K562 (cell line): ENCODE results near the gene ADRA2B. TPM values are rescaled to one million over a fixed set of nuclear protein-coding genes. Genes with fewer than 3 reads are reported as not detected.
A peak's percentile ranks its signal among the peaks of the same experiment; 100 is the strongest.
"Not testable (repeated sequence)": the region's sequence is repeated elsewhere in the genome, so short reads cannot be mapped to it uniquely, and the experiment has no call there.

Experiments
- ATAC-seq: fragments of 200-7000 bp; cut with Tn5 transposase; 3 replicates; pipeline ENCODE4 v1.9.1; 2020; ENCODE audit warnings: moderate library complexity
- BruUV-seq: library from RNA; stranded (reverse); fragments of 400-500 nt; replicated peaks from 2 replicates; lab custom pipeline; 2021; lab: Mats Ljungman, UMichigan
- CTCF ChIA-PET: fragments of 300-600 bp; formaldehyde crosslinking; extraction: SDS; loops from one replicate; lab custom pipeline; 2021; ENCODE audit warnings: low intra/inter-chr PET ratio; lab: Yijun Ruan, JAX
- POLR2A ChIA-PET: fragments of 300-600, 350-650 bp; sonication (Branson Sonifier 250); formaldehyde crosslinking; extraction: SDS; loops from one replicate; lab custom pipeline; 2021; ENCODE audit warnings: antibody characterized with exemption, inconsistent platforms; lab: Yijun Ruan, JAX
- DNase-seq, 4 experiments: peaks; one replicate each; pipeline versions ENCODE4 v3.0.0 to v3.0.0-alpha.2; 2011 to 2018; ENCODE audit warnings: low spot score in 3 of 4, mixed read lengths in 3 of 4; ENCODE audit errors: extremely low read depth in 1 of 4
- FAIRE-seq: peaks from 2 replicates; lab custom pipeline; 2011; peaks lifted over from hg19 to GRCh38; lab: Jason Lieb, UNC
- H2AFZ ChIP-seq: 2 replicates; pipeline ENCODE4 v1.6.0; 2011; ENCODE audit warnings: low read depth, low read length, control low read depth, inconsistent platforms
- H3K27ac ChIP-seq: fragments of 200-600 bp; 3 replicates; pipeline ENCODE4 v1.8.0; 2011; ENCODE audit warnings: low read depth, mild to moderate bottlenecking, control low read depth, inconsistent platforms, low read length, moderate library complexity, mixed read lengths; ENCODE audit errors: extremely low read depth
- H3K27me3 ChIP-seq, 2 experiments: fragments of 300-600 bp in 1 of 2; 2 replicates in 1 of 2; 3 replicates in 1 of 2; pipeline versions ENCODE4 v1.6.0 to v1.8.0; 2011; ENCODE audit warnings: inconsistent platforms in 2 of 2, low read length in 2 of 2, mild to moderate bottlenecking in 1 of 2, mixed read lengths in 1 of 2, moderate library complexity in 1 of 2; ENCODE audit not compliant: control insufficient read depth in 2 of 2, insufficient read depth in 2 of 2
- H3K36me3 ChIP-seq: fragments of 300-600 bp; 3 replicates; pipeline ENCODE4 v1.8.0; 2011; ENCODE audit warnings: mild to moderate bottlenecking, low read length, inconsistent platforms; ENCODE audit not compliant: control insufficient read depth, insufficient read depth
- H3K4me1 ChIP-seq, 2 experiments: fragments of 200-600 bp in 1 of 2; replicated peaks in 1 of 2; 2 replicates in 1 of 2; 3 replicates in 1 of 2; pipeline versions ENCODE4 v1.5.1 to v1.8.0; 2011; ENCODE audit warnings: inconsistent platforms in 2 of 2, low read length in 2 of 2, mild to moderate bottlenecking in 1 of 2, mixed read lengths in 1 of 2, moderate library complexity in 1 of 2; ENCODE audit not compliant: control insufficient read depth in 2 of 2, insufficient read depth in 2 of 2
- H3K4me2 ChIP-seq: 2 replicates; pipeline ENCODE4 v1.6.1; 2011; ENCODE audit warnings: low read length, control low read depth, inconsistent platforms, mixed read lengths; ENCODE audit not compliant: insufficient read depth
- H3K4me3 ChIP-seq: fragments of 200-600 bp; sonication (generic), shearing (Covaris generic); 2 replicates; pipeline ENCODE4 v1.5.1; 2016; ENCODE audit warnings: control low read depth, inconsistent platforms
- H3K79me2 ChIP-seq: fragments of 200-600 bp; 3 replicates; pipeline ENCODE4 v1.8.0; 2011; ENCODE audit warnings: low read length, inconsistent platforms; ENCODE audit not compliant: control insufficient read depth, insufficient read depth
- H3K9ac ChIP-seq, 2 experiments: 2 replicates each; pipeline versions ENCODE4 v1.6.0 to v1.6.1; 2011; ENCODE audit warnings: low read depth in 2 of 2, low read length in 2 of 2, control low read depth in 1 of 2, inconsistent platforms in 1 of 2, mild to moderate bottlenecking in 1 of 2, mixed read lengths in 1 of 2; ENCODE audit not compliant: insufficient read depth in 1 of 2
- H3K9me1 ChIP-seq: one replicate; pipeline ENCODE4 v1.6.0; 2011; ENCODE audit warnings: inconsistent platforms, mild to moderate bottlenecking, low read length, moderate library complexity; ENCODE audit not compliant: control insufficient read depth, insufficient read depth
- H3K9me3 ChIP-seq: replicated peaks from 2 replicates; pipeline ENCODE4 v1.5.1; 2011; ENCODE audit warnings: low read depth, low read length, inconsistent platforms; ENCODE audit not compliant: control insufficient read depth, insufficient read depth
- H4K20me1 ChIP-seq: replicated peaks from 2 replicates; pipeline ENCODE4 v1.6.1; 2011; ENCODE audit warnings: low read length, inconsistent platforms, mixed read lengths; ENCODE audit not compliant: control insufficient read depth, insufficient read depth
- CTCF ChIP-seq, 3 experiments: IDR thresholded peaks in 2 of 3; conservative IDR thresholded peaks in 1 of 3; 2 replicates each; pipeline ENCODE4 v1.5.1; 2011 to 2012; ENCODE audit warnings: low read length in 3 of 3, mild to moderate bottlenecking in 3 of 3, control low read depth in 2 of 3, improper control_type of control experiment in 1 of 3, inconsistent platforms in 1 of 3, low read depth in 1 of 3, mixed read lengths in 1 of 3, moderate library complexity in 1 of 3; ENCODE audit not compliant: insufficient read depth in 2 of 3
- FOSL1 ChIP-seq: fragments of 200-800 bp; sonication (Bioruptor generic); conservative IDR thresholded peaks from 2 replicates; pipeline ENCODE4 v1.6.1; 2016; ENCODE audit warnings: missing genetic modification characterization, missing compliant biosample characterization
- RAD21 ChIP-seq, 2 experiments: fragments of 250-450 bp in 1 of 2; fragments of 450-650 bp in 1 of 2; sonication (Bioruptor Pico) in 1 of 2; formaldehyde crosslinking in 1 of 2; IDR thresholded peaks in 1 of 2; conservative IDR thresholded peaks in 1 of 2; 2 replicates each; pipeline versions ENCODE4 v1.4.0 to v1.8.0; 2020 to 2022; ENCODE audit warnings: mild to moderate bottlenecking in 2 of 2, moderate library complexity in 1 of 2
- VEZF1 ChIP-seq: fragments of 200-800 bp; sonication (Bioruptor generic); IDR thresholded peaks from 2 replicates; pipeline ENCODE4 v1.6.1; 2017; ENCODE audit warnings: missing genetic modification characterization, missing compliant biosample characterization
- WGBS: fragments of 100-300 bp; shearing (Covaris generic); methylation state at CpG from one replicate; pipeline ENCODE4 v1.1.6; 2016; ENCODE audit warnings: low coverage, mixed read lengths; ENCODE audit not compliant: insufficient coverage; ENCODE audit errors: missing lambda C conversion rate; 5-methylcytosine and 5-hydroxymethylcytosine counted together
- in situ Hi-C: fragments of 300-500 bp; cut with MboI; formaldehyde crosslinking; loops from 4 replicates; pipeline ENCODE4 v1.15.0; 2018; ENCODE audit warnings: inconsistent platforms, mixed read lengths
- intact Hi-C: fragments of 100-400 bp; cut with micrococcal nuclease; formaldehyde crosslinking; loops from 2 replicates; pipeline ENCODE4 v1.14.2; 2022
- polyA plus RNA-seq, 8 experiments: library from polyadenylated mRNA; depleted of rRNA in 4 of 8; stranded (reverse) in 5 of 8; unstranded in 3 of 8; fragments of >200 nt; fragmentation: Nextera tagmentation in 2 of 8; fragmentation: Illumina TruSeq in 1 of 8; extraction: Ambion mirVana in 2 of 8; extraction: Trizol in 1 of 8; gene quantifications; 2 replicates each; pipeline versions ENCODE4 v1.2.1 to v1.2.3, GENCODE V29; 2011 to 2014; ENCODE audit warnings: inconsistent platforms in 1 of 8, missing spikeins in 1 of 8
- total RNA-seq, 7 experiments: library from RNA; depleted of rRNA in 6 of 7; stranded (reverse); fragments of >200 nt in 6 of 7; fragmentation: Illumina TruSeq in 2 of 7; extraction: Trizol in 2 of 7; gene quantifications; 2 replicates each; pipeline versions ENCODE4 v1.2.1 to v1.2.3, GENCODE V29; 2011 to 2021; ENCODE audit warnings: low replicate concordance in 1 of 7

The ADRA2B gene
- total and polyA plus RNA-seq, 9 of the 15 experiments (the other 6 are each of a cell fraction or from before 2014, with no cell fraction given): not detected

GRCh38 chr2:96063116-96063899 lies 53.1 kb downstream of the ADRA2B start:
- WGBS: 6% methylated on average over 6 of the region's 12 CpGs
- H3K4me1 ChIP-seq, H3K27ac ChIP-seq, H3K9me3 ChIP-seq, CTCF ChIA-PET, H3K4me2 ChIP-seq, H4K20me1 ChIP-seq, H3K36me3 ChIP-seq, H3K9me1 ChIP-seq, H2AFZ ChIP-seq, H3K9ac ChIP-seq, H3K27me3 ChIP-seq, BruUV-seq, H3K79me2 ChIP-seq, H3K4me3 ChIP-seq, intact Hi-C loops: not testable (repeated sequence)
- DNase-seq (peak in 1 of 4 experiments; percentile 3), ATAC-seq (peak; percentile 76), FAIRE-seq (peak; percentile 65)
- POLR2A ChIA-PET: interaction anchor here (0.6 kb wide), 2 partner anchors 128 to 1072 kb away, joined by 3 read pairs; no protein-coding TSS in a partner anchor
- TF ChIP-seq VEZF1 (CRISPR knock-in tag) (peak; percentile 35; the same call in 1 of the 2 replicates), RAD21 (CRISPR knock-in tag; conservative IDR thresholded peaks at IDR 0.05 in 1 of 2, IDR thresholded peaks at IDR 0.05 in 1 of 2) (peak in 1 of 2 experiments; percentile 34; a peak in 2 of 4 replicates), FOSL1 (tag) (peak; percentile 50; the same call in 1 of the 2 replicates), CTCF (IDR thresholded peaks at IDR 0.05 in 2 of 3, conservative IDR thresholded peaks at IDR 0.05 in 1 of 3; ENCODE audit: insufficient read depth in 2 of 3, low read depth in 1 of 3, low read length in 3 of 3) (peak in 2 of 3 experiments; percentile 18 to 19; a peak in 1 of 6 replicates)
- in situ Hi-C loops: loop anchor here (5.0 kb wide), 1 partner anchor 1554 kb away; no protein-coding TSS in a partner anchor

Other genes with a start within 250 kb of the ADRA2B start
Only the 7 nearest of the 10 such genes appear.
- gene ANKRD36C, start 124.7 kb downstream of the ADRA2B start, total RNA-seq (2014; rRNA removed): 23.2 and 23.6 TPM in 2 replicates
- gene ANKRD36C, start 124.7 kb downstream of the ADRA2B start, total RNA-seq (2014; rRNA removed; fragmentation: Illumina TruSeq; extraction: Trizol): 44.4 and 45.3 TPM in 2 replicates
- gene ANKRD36C, start 124.7 kb downstream of the ADRA2B start, total RNA-seq (2015; rRNA removed; fragmentation: Illumina TruSeq; extraction: Trizol): 50.0 and 51.6 TPM in 2 replicates
- 26.4 and 26.6 TPM in 2 replicates for gene ANKRD36C, start 124.7 kb downstream of the ADRA2B start, total RNA-seq (2021)
- gene ANKRD36C, start 124.7 kb downstream of the ADRA2B start, polyA plus RNA-seq (2011; rRNA removed): 10.6 and 11.9 TPM in 2 replicates
- gene ANKRD36C, start 124.7 kb downstream of the ADRA2B start, polyA plus RNA-seq (2014; fragmentation: Illumina TruSeq; extraction: Trizol): 6.7 and 7.3 TPM in 2 replicates
- 10 to 100 TPM in 1 of 2 experiments, 1 to 10 TPM in 1; 4.4 to 11.9 TPM for gene ANKRD36C, start 124.7 kb downstream of the ADRA2B start, polyA plus RNA-seq (2014; fragmentation: Nextera tagmentation; extraction: Ambion mirVana)
- gene ANKRD36C, start 124.7 kb downstream of the ADRA2B start, polyA plus RNA-seq (2014; rRNA removed): 6.4 and 8.4 TPM in 2 replicates
- gene GPAT2, start 81.7 kb downstream of the ADRA2B start, total RNA-seq (2014; rRNA removed): 0.14 and 0.33 TPM in 2 replicates
- not detected in 2 replicates for gene GPAT2, start 81.7 kb downstream of the ADRA2B start, total RNA-seq (2014; rRNA removed; fragmentation: Illumina TruSeq; extraction: Trizol)
- gene GPAT2, start 81.7 kb downstream of the ADRA2B start, total RNA-seq (2015; rRNA removed; fragmentation: Illumina TruSeq; extraction: Trizol): 0.11 and 0.38 TPM in 2 replicates
- gene GPAT2, start 81.7 kb downstream of the ADRA2B start, total RNA-seq (2021): 0.33 and 0.94 TPM in 2 replicates
- gene GPAT2, start 81.7 kb downstream of the ADRA2B start, polyA plus RNA-seq (2011; rRNA removed): not detected in 2 replicates
- 0.30 TPM in 2 replicates for gene GPAT2, start 81.7 kb downstream of the ADRA2B start, polyA plus RNA-seq (2014; fragmentation: Illumina TruSeq; extraction: Trizol)
- gene GPAT2, start 81.7 kb downstream of the ADRA2B start, polyA plus RNA-seq (2014; fragmentation: Nextera tagmentation; extraction: Ambion mirVana): under 1 TPM in 1 of 2 experiments, not detected in 1; 0.01 TPM
- 0.42 and 1.2 TPM in 2 replicates for gene GPAT2, start 81.7 kb downstream of the ADRA2B start, polyA plus RNA-seq (2014; rRNA removed)
- not detected in 2 replicates for gene ASTL, start 21.9 kb upstream of the ADRA2B start, total RNA-seq (2014; rRNA removed)
- gene ASTL, start 21.9 kb upstream of the ADRA2B start, total RNA-seq (2014; rRNA removed; fragmentation: Illumina TruSeq; extraction: Trizol): not detected in 2 replicates
- gene ASTL, start 21.9 kb upstream of the ADRA2B start, total RNA-seq (2015; rRNA removed; fragmentation: Illumina TruSeq; extraction: Trizol): not detected in 2 replicates
- not detected in 2 replicates for gene ASTL, start 21.9 kb upstream of the ADRA2B start, total RNA-seq (2021)
- gene ASTL, start 21.9 kb upstream of the ADRA2B start, polyA plus RNA-seq (2011; rRNA removed): not detected in 2 replicates
- not detected in 2 replicates for gene ASTL, start 21.9 kb upstream of the ADRA2B start, polyA plus RNA-seq (2014; fragmentation: Illumina TruSeq; extraction: Trizol)
- not detected for gene ASTL, start 21.9 kb upstream of the ADRA2B start, polyA plus RNA-seq (2014; fragmentation: Nextera tagmentation; extraction: Ambion mirVana)
- gene ASTL, start 21.9 kb upstream of the ADRA2B start, polyA plus RNA-seq (2014; rRNA removed): not detected in 2 replicates
- not detected in 2 replicates for gene DUSP2, start 28.9 kb upstream of the ADRA2B start, total RNA-seq (2014; rRNA removed)
- not detected in 2 replicates for gene DUSP2, start 28.9 kb upstream of the ADRA2B start, total RNA-seq (2014; rRNA removed; fragmentation: Illumina TruSeq; extraction: Trizol)
- not detected in 2 replicates for gene DUSP2, start 28.9 kb upstream of the ADRA2B start, total RNA-seq (2015; rRNA removed; fragmentation: Illumina TruSeq; extraction: Trizol)
- 0.18 and 0.42 TPM in 2 replicates for gene DUSP2, start 28.9 kb upstream of the ADRA2B start, total RNA-seq (2021)
- gene DUSP2, start 28.9 kb upstream of the ADRA2B start, polyA plus RNA-seq (2011; rRNA removed): 0.04 TPM in 1 of 2 replicates, not detected in the other
- gene DUSP2, start 28.9 kb upstream of the ADRA2B start, polyA plus RNA-seq (2014; fragmentation: Illumina TruSeq; extraction: Trizol): not detected in 2 replicates
- gene DUSP2, start 28.9 kb upstream of the ADRA2B start, polyA plus RNA-seq (2014; fragmentation: Nextera tagmentation; extraction: Ambion mirVana): not detected
- gene DUSP2, start 28.9 kb upstream of the ADRA2B start, polyA plus RNA-seq (2014; rRNA removed): not detected in 2 replicates
- 147 and 306 TPM in 2 replicates for gene STARD7, start 92.3 kb upstream of the ADRA2B start, total RNA-seq (2014; rRNA removed)
- 173 and 193 TPM in 2 replicates for gene STARD7, start 92.3 kb upstream of the ADRA2B start, total RNA-seq (2014; rRNA removed; fragmentation: Illumina TruSeq; extraction: Trizol)
- 170 and 173 TPM in 2 replicates for gene STARD7, start 92.3 kb upstream of the ADRA2B start, total RNA-seq (2015; rRNA removed; fragmentation: Illumina TruSeq; extraction: Trizol)
- gene STARD7, start 92.3 kb upstream of the ADRA2B start, total RNA-seq (2021): 192 and 196 TPM in 2 replicates
- gene STARD7, start 92.3 kb upstream of the ADRA2B start, polyA plus RNA-seq (2011; rRNA removed): 95.3 and 108 TPM in 2 replicates
- gene STARD7, start 92.3 kb upstream of the ADRA2B start, polyA plus RNA-seq (2014; fragmentation: Illumina TruSeq; extraction: Trizol): 136 and 145 TPM in 2 replicates
- 100 to 1,000 TPM in 1 of 2 experiments, 10 to 100 TPM in 1; 90.9 to 140 TPM for gene STARD7, start 92.3 kb upstream of the ADRA2B start, polyA plus RNA-seq (2014; fragmentation: Nextera tagmentation; extraction: Ambion mirVana)
- 103 and 122 TPM in 2 replicates for gene STARD7, start 92.3 kb upstream of the ADRA2B start, polyA plus RNA-seq (2014; rRNA removed)
- gene TMEM127, start 149.4 kb upstream of the ADRA2B start, total RNA-seq (2014; rRNA removed): 7.2 and 9.8 TPM in 2 replicates
- 6.7 and 6.8 TPM in 2 replicates for gene TMEM127, start 149.4 kb upstream of the ADRA2B start, total RNA-seq (2014; rRNA removed; fragmentation: Illumina TruSeq; extraction: Trizol)
- gene TMEM127, start 149.4 kb upstream of the ADRA2B start, total RNA-seq (2015; rRNA removed; fragmentation: Illumina TruSeq; extraction: Trizol): 10.3 and 10.7 TPM in 2 replicates
- 18.6 and 20.0 TPM in 2 replicates for gene TMEM127, start 149.4 kb upstream of the ADRA2B start, total RNA-seq (2021)
- gene TMEM127, start 149.4 kb upstream of the ADRA2B start, polyA plus RNA-seq (2011; rRNA removed): 10.9 and 16.6 TPM in 2 replicates
- 16.6 and 17.4 TPM in 2 replicates for gene TMEM127, start 149.4 kb upstream of the ADRA2B start, polyA plus RNA-seq (2014; fragmentation: Illumina TruSeq; extraction: Trizol)
- 1 to 10 TPM; 1.7 to 2.0 TPM for gene TMEM127, start 149.4 kb upstream of the ADRA2B start, polyA plus RNA-seq (2014; fragmentation: Nextera tagmentation; extraction: Ambion mirVana)
- gene TMEM127, start 149.4 kb upstream of the ADRA2B start, polyA plus RNA-seq (2014; rRNA removed): 9.9 and 10.8 TPM in 2 replicates
- 121 and 182 TPM in 2 replicates for gene CIAO1, start 149.7 kb upstream of the ADRA2B start, total RNA-seq (2014; rRNA removed)
- 64.7 and 78.7 TPM in 2 replicates for gene CIAO1, start 149.7 kb upstream of the ADRA2B start, total RNA-seq (2014; rRNA removed; fragmentation: Illumina TruSeq; extraction: Trizol)
- 85.4 and 89.7 TPM in 2 replicates for gene CIAO1, start 149.7 kb upstream of the ADRA2B start, total RNA-seq (2015; rRNA removed; fragmentation: Illumina TruSeq; extraction: Trizol)
- gene CIAO1, start 149.7 kb upstream of the ADRA2B start, total RNA-seq (2021): 92.8 and 94.3 TPM in 2 replicates
- 102 and 122 TPM in 2 replicates for gene CIAO1, start 149.7 kb upstream of the ADRA2B start, polyA plus RNA-seq (2011; rRNA removed)
- 94.2 and 104 TPM in 2 replicates for gene CIAO1, start 149.7 kb upstream of the ADRA2B start, polyA plus RNA-seq (2014; fragmentation: Illumina TruSeq; extraction: Trizol)
- gene CIAO1, start 149.7 kb upstream of the ADRA2B start, polyA plus RNA-seq (2014; fragmentation: Nextera tagmentation; extraction: Ambion mirVana): 10 to 100 TPM; 11.4 to 19.2 TPM
- gene CIAO1, start 149.7 kb upstream of the ADRA2B start, polyA plus RNA-seq (2014; rRNA removed): 145 and 156 TPM in 2 replicates